Hepatocyte (in vitro differentiated cells): Measurements from ENCODE around the gene CACNA1F. TPM values are rescaled to one million over a fixed set of nuclear protein-coding genes. Genes with fewer than 3 reads are reported as not detected.

ENCODE experiments used
- DNase-seq: peaks from one replicate; pipeline ENCODE4 v3.0.0-alpha.2; 2016; ENCODE audit warnings: low spot score
- H2AFZ ChIP-seq: fragments of 200-600 bp; sonication (generic); 2 replicates; pipeline ENCODE4 v1.6.0; 2016; ENCODE audit warnings: antibody characterized with exemption, mild to moderate bottlenecking
- H3K27ac ChIP-seq: fragments of 200-600 bp; sonication (generic); 2 replicates; pipeline ENCODE4 v1.5.1; 2016; ENCODE audit warnings: mild to moderate bottlenecking
- H3K27me3 ChIP-seq: fragments of 200-600 bp; sonication (generic); 2 replicates; pipeline ENCODE4 v1.6.1; 2016
- H3K36me3 ChIP-seq: fragments of 200-600 bp; sonication (generic); replicated peaks from 2 replicates; pipeline ENCODE4 v1.5.1; 2016; ENCODE audit warnings: low read depth; ENCODE audit not compliant: insufficient read depth
- H3K4me1 ChIP-seq: fragments of 200-600 bp; sonication (generic); 2 replicates; pipeline ENCODE4 v1.5.1; 2016; ENCODE audit warnings: mild to moderate bottlenecking, moderate library complexity; ENCODE audit not compliant: insufficient read depth
- H3K4me2 ChIP-seq: fragments of 200-600 bp; sonication (generic); 2 replicates; pipeline ENCODE4 v1.6.0; 2016
- H3K4me3 ChIP-seq: fragments of 200-600 bp; sonication (generic); 2 replicates; pipeline ENCODE4 v1.5.1; 2016; ENCODE audit warnings: mild to moderate bottlenecking
- H3K79me2 ChIP-seq: fragments of 200-600 bp; sonication (generic); 2 replicates; pipeline ENCODE4 v1.6.0; 2017; ENCODE audit warnings: mild to moderate bottlenecking
- H3K9me2 ChIP-seq: fragments of 200-600 bp; sonication (generic); replicated peaks from 2 replicates; pipeline ENCODE4 v1.6.0; 2017; ENCODE audit warnings: mild to moderate bottlenecking; ENCODE audit not compliant: insufficient read depth
- H3K9me3 ChIP-seq: fragments of 200-600 bp; sonication (generic); 2 replicates; pipeline ENCODE4 v1.5.1; 2016; ENCODE audit warnings: low read depth, mild to moderate bottlenecking
- H4K20me1 ChIP-seq: fragments of 200-600 bp; sonication (generic); 2 replicates; pipeline ENCODE4 v1.6.0; 2016; ENCODE audit warnings: mild to moderate bottlenecking; ENCODE audit not compliant: insufficient read depth, poor library complexity, severe bottlenecking
- EZH2 ChIP-seq: fragments of 200-600 bp; sonication (generic); IDR thresholded peaks from 2 replicates; pipeline ENCODE4 v1.6.1; 2016; ENCODE audit warnings: antibody characterized with exemption, mild to moderate bottlenecking, borderline replicate concordance
- EZH2phosphoT487 ChIP-seq: fragments of 200-600 bp; sonication (generic); IDR thresholded peaks from one replicate; pipeline ENCODE4 v1.6.1; 2018; ENCODE audit warnings: antibody characterized with exemption, mild to moderate bottlenecking, low read depth, moderate library complexity; ENCODE audit not compliant: unreplicated experiment, severe bottlenecking
- WGBS: methylation state at CpG from one replicate; pipeline ENCODE4 v1.1.6; 2016; ENCODE audit warnings: low lambda C conversion rate; ENCODE audit errors: missing lambda C conversion rate; 5-methylcytosine and 5-hydroxymethylcytosine counted together
- polyA plus RNA-seq: library from polyadenylated mRNA; unstranded; fragments of >200 nt; fragmentation: Nextera tagmentation; extraction: Ambion mirVana; gene quantifications from 2 replicates; pipeline ENCODE4 v1.2.1, GENCODE V29; 2016
- total RNA-seq: library from RNA; depleted of rRNA; stranded (reverse); fragments of >200 nt; gene quantifications from 2 replicates; pipeline ENCODE4 v1.2.3, GENCODE V29; 2014
- TF ChIP-seq, protein P1 (sequence below): fragments of 200-600 bp; sonication (generic); IDR thresholded peaks from 2 replicates; pipeline ENCODE4 v1.5.1; 2016; ENCODE audit warnings: antibody characterized with exemption, mild to moderate bottlenecking; ENCODE audit not compliant: poor library complexity

The CACNA1F gene
- total and polyA plus RNA-seq, 2 experiments from 2014 or later, result 0.27 to 1.6 TPM

GRCh38 chrX:49172280-49172780 is 60.8 kb downstream of the CACNA1F start:
- Histone ChIP-seq H3K27ac (peak overlapping the region; percentile 84), H3K4me3 (peak overlapping the region; percentile 34), H3K36me3 (no peaks in the 10 kb centered on the region), H3K79me2 (no peaks in the 10 kb centered on the region), H3K4me1 (peaks cover 3% of the 10 kb centered on the region), H3K9me2 (no peaks in the 10 kb centered on the region), H3K4me2 (peak overlapping the region; percentile 83), H3K9me3 (no peaks in the 10 kb centered on the region), H2AFZ (peak overlapping the region; percentile 41), H4K20me1 (no peaks in the 10 kb centered on the region), H3K27me3 (no peaks in the 10 kb centered on the region)
- WGBS, result 72% methylated on average over 22 of the region's 37 CpGs
- TF ChIP-seq, protein P1, sequence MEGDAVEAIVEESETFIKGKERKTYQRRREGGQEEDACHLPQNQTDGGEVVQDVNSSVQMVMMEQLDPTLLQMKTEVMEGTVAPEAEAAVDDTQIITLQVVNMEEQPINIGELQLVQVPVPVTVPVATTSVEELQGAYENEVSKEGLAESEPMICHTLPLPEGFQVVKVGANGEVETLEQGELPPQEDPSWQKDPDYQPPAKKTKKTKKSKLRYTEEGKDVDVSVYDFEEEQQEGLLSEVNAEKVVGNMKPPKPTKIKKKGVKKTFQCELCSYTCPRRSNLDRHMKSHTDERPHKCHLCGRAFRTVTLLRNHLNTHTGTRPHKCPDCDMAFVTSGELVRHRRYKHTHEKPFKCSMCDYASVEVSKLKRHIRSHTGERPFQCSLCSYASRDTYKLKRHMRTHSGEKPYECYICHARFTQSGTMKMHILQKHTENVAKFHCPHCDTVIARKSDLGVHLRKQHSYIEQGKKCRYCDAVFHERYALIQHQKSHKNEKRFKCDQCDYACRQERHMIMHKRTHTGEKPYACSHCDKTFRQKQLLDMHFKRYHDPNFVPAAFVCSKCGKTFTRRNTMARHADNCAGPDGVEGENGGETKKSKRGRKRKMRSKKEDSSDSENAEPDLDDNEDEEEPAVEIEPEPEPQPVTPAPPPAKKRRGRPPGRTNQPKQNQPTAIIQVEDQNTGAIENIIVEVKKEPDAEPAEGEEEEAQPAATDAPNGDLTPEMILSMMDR, result no peak
- TF ChIP-seq EZH2 (no peak), EZH2phosphoT487 (no peak)
- DNase-seq, result peak; percentile 69

DNA sequence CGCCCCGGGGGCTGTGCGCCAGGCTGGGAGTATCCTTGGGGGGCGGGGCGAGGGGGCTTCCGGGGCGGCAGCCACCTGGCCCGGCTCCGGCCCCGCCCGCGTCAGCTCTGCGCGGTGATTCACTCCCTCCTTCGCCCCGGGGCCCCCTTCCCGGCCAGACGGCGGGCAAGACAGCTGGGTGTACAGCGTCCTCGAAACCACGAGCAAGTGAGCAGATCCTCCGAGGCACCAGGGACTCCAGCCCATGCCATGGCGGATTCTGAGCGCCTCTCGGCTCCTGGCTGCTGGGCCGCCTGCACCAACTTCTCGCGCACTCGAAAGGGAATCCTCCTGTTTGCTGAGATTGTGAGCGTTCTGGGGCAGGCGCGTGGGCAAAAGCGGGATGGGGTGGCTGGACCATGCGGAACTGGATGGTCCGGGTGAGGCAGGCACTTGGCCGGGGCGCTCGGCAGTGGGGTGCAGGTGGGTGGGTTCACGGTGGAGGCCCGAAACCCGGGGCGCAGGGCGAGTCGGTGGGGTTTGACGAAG is 61.3 kb downstream of the CACNA1F start, which contains the start of gene PLP2:
Gene PLP2, plus strand, starts transcription at position 147 of the 528 bp plus-strand sequence. Its CDS starts 103 bp downstream, at position 250.
- peaks cover 8% of the 10 kb centered on the region for H3K4me1 ChIP-seq
- peak; percentile 74 for DNase-seq
- peak within 1 kb of the TSS; percentile 83 for H3K4me2 ChIP-seq

DNA sequence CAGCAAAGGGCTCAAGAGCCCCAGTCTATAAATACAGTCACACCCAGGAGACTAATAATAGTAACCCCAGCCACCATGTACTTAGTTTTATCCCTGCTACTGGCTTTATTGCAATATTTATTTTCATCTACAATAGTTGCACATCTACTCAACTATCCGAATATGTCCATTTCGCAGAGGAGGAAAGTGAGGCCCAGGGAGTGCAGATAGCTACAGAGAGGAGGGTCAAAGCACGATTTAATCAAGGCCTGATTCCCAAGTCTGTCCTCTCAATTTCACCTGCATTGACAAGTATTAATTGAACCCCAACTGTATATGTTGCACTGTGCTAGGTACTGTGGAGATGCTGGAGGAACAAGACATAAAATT is 65.4 kb downstream of the CACNA1F start:
- H3K4me3 ChIP-seq, result no peak overlapping the region
- no peak overlapping the region for H2AFZ ChIP-seq
- no peaks in the 10 kb centered on the region for H3K36me3 ChIP-seq
- H3K27ac ChIP-seq, result peak overlapping the region; percentile 95
- H3K9me2 ChIP-seq, result no peaks in the 10 kb centered on the region
- no peak for DNase-seq
- no peaks in the 10 kb centered on the region for H3K27me3 ChIP-seq
- no peaks in the 10 kb centered on the region for H4K20me1 ChIP-seq
- WGBS, result 81% methylated on average over 3 of the region's 3 CpGs
- no peak for TF ChIP-seq EZH2
- TF ChIP-seq, protein P1, result no peak
- no peak for TF ChIP-seq EZH2phosphoT487
- peaks cover 10% of the 10 kb centered on the region for H3K4me1 ChIP-seq
- H3K79me2 ChIP-seq, result no peaks in the 10 kb centered on the region
- H3K9me3 ChIP-seq, result no peaks in the 10 kb centered on the region
- peak overlapping the region; percentile 77 for H3K4me2 ChIP-seq

More for the DNA sequence above, 61.3 kb downstream of the CACNA1F start, which contains the start of gene PLP2:
- no peaks in the 10 kb centered on the region for H4K20me1 ChIP-seq
- H3K27ac ChIP-seq, result peak within 1 kb of the TSS; percentile 84
- H3K79me2 ChIP-seq, result no peaks in the 10 kb centered on the region
- no peaks in the 10 kb centered on the region for H3K27me3 ChIP-seq
- H3K9me3 ChIP-seq, result no peaks in the 10 kb centered on the region
- peak within 1 kb of the TSS; percentile 34 for H3K4me3 ChIP-seq
- H3K9me2 ChIP-seq, result no peaks in the 10 kb centered on the region
- H2AFZ ChIP-seq, result peak within 1 kb of the TSS; percentile 41
- WGBS, result 51% methylated on average over 34 of the region's 46 CpGs
- TF ChIP-seq, protein P1, result no peak
- no peak for TF ChIP-seq EZH2phosphoT487
- TF ChIP-seq EZH2, result no peak
- no peaks in the 10 kb centered on the region for H3K36me3 ChIP-seq
